ENCODE measurements around the gene KRTAP1-4.
"Not testable (repeated sequence)": the region's sequence is repeated elsewhere in the genome, so short reads cannot be mapped to it uniquely, and the experiment has no call there.

Gene KRTAP1-4

GRCh38 chr17:41002814-41003213 is 27.2 kb downstream of the KRTAP1-4 start:
- DNase-seq: no peak

- DNase-seq: no peak
Observed at GRCh38 chr17:41001795-41002194, 28.2 kb downstream of the KRTAP1-4 start.

GRCh38 chr17:40999563-40999962 is 30.4 kb downstream of the KRTAP1-4 start, which contains the start of gene KRTAP3-2:
KRTAP3-2 (minus strand) TSS chr17:40999906; CDS start chr17:40999853, 53 bp downstream.
- not testable (repeated sequence) for DNase-seq

- DNase-seq: no peak
Observed at GRCh38 chr17:40997361-40997760, 32.6 kb downstream of the KRTAP1-4 start.

- DNase-seq: no peak
Observed at GRCh38 chr17:40996829-40997228, 33.2 kb downstream of the KRTAP1-4 start.

GRCh38 chr17:40995116-40995515 is 34.9 kb downstream of the KRTAP1-4 start:
- no peak for DNase-seq

- DNase-seq: no peak
Observed at GRCh38 chr17:40993839-40994238, 36.2 kb downstream of the KRTAP1-4 start, which contains the start of gene KRTAP3-3. KRTAP3-3 (minus strand) TSS chr17:40994164; CDS start chr17:40994097, 67 bp downstream.

- DNase-seq: no peak
Observed at GRCh38 chr17:40993084-40993483, 36.9 kb downstream of the KRTAP1-4 start.

GRCh38 chr17:40992666-40993065 is 37.3 kb downstream of the KRTAP1-4 start:
- DNase-seq: no peak

GRCh38 chr17:40986920-40987319 is 43.1 kb downstream of the KRTAP1-4 start:
- no peak for DNase-seq

GRCh38 chr17:40984226-40984625 is 45.8 kb downstream of the KRTAP1-4 start, which contains the start of gene KRT40:
KRT40 (minus strand) TSS chr17:40984326; CDS start chr17:40984273, 53 bp downstream.
- DNase-seq: no peak

- DNase-seq: no peak
Observed at GRCh38 chr17:40981115-40981514, 48.9 kb downstream of the KRTAP1-4 start.

GRCh38 chr17:40980596-40980995 is 49.4 kb downstream of the KRTAP1-4 start:
- no peak for DNase-seq

GRCh38 chr17:40980117-40980516 is 49.9 kb downstream of the KRTAP1-4 start:
- no peak for DNase-seq

All from SIG-M5 (cell line).